ENCODE results near the gene ZCCHC14. TPM values are rescaled to one million over a fixed set of nuclear protein-coding genes. Genes with fewer than 3 reads are reported as not detected.
A peak's percentile ranks its signal among the peaks of the same experiment; 100 is the strongest.

Gene ZCCHC14
- total and polyA plus RNA-seq, 2 of the 13 experiments (the other 11 are each of a cell fraction or from before 2014, with no cell fraction given) = 12.4 to 12.5 TPM

- TF ChIP-seq FOXO4 (CRISPR knock-in tag; conservative IDR thresholded peaks at IDR 0.05) (no peak), ZNF646 (CRISPR knock-in tag; IDR thresholded peaks at IDR 0.05) (no peak), SRSF9 (IDR thresholded peaks at IDR 0.05; ENCODE audit: borderline replicate concordance, insufficient read depth, low read depth, low read length, poor library complexity, severe bottlenecking) (no peak), ZNF816 (CRISPR knock-in tag; IDR thresholded peaks at IDR 0.05; ENCODE audit: borderline replicate concordance) (no peak; the same call in 1 of the 2 replicates), ZNF639 (CRISPR knock-in tag; conservative IDR thresholded peaks at IDR 0.05) (no peak), SRSF1 (optimal IDR thresholded peaks at IDR 0.05; ENCODE audit: low read depth, low read length) (no peak), ZNF451 (CRISPR knock-in tag; IDR thresholded peaks at IDR 0.05) (no peak), ZNF512B (CRISPR knock-in tag; IDR thresholded peaks at IDR 0.05; ENCODE audit: borderline replicate concordance) (peak; percentile 88; the same call in 1 of the 2 replicates), ZNF205 (CRISPR knock-in tag; IDR thresholded peaks at IDR 0.05) (peak; percentile 52; the same call in 1 of the 2 replicates), TBP (CRISPR knock-in tag; IDR thresholded peaks at IDR 0.05) (no peak), PREB (CRISPR knock-in tag; IDR thresholded peaks at IDR 0.05) (no peak), ZNF335 (CRISPR knock-in tag; IDR thresholded peaks at IDR 0.05) (no peak), BCL6 (CRISPR knock-in tag; IDR thresholded peaks at IDR 0.05) (peak; percentile 91; the same call in 1 of the 2 replicates), REXO4 (CRISPR knock-in tag; IDR thresholded peaks at IDR 0.05; ENCODE audit: borderline replicate concordance) (no peak)
Measured at GRCh38 chr16:87382023-87382785, 110.6 kb downstream of the ZCCHC14 start (continued).

Data from HepG2 (cell line).